HG02943 (cell line): Measurements from ENCODE around the gene GMDS.

Experiments used
- ATAC-seq: cut with Tn5 transposase; IDR thresholded peaks from one replicate; pipeline ENCODE4 v1.9.1; 2021; ENCODE audit warnings: mild to moderate bottlenecking, low read depth, moderate library complexity; ENCODE audit not compliant: unreplicated experiment

Gene GMDS

GRCh38 chr6:1737463-1738311 lies 507.7 kb downstream of the GMDS start:
- no peak for ATAC-seq

GRCh38 chr6:1736346-1737105 lies 508.9 kb downstream of the GMDS start:
- ATAC-seq: no peak

- no peak for ATAC-seq
Measured at GRCh38 chr6:1735239-1735803, 510.1 kb downstream of the GMDS start.

- ATAC-seq: no peak
Measured at GRCh38 chr6:1730882-1731281, 514.5 kb downstream of the GMDS start.

- no peak for ATAC-seq
Measured at GRCh38 chr6:1729750-1730140, 515.7 kb downstream of the GMDS start.

- no peak for ATAC-seq
Measured at GRCh38 chr6:1729133-1729749, 516.2 kb downstream of the GMDS start.

GRCh38 chr6:1726341-1726768 lies 519.0 kb downstream of the GMDS start:
- ATAC-seq: no peak

- ATAC-seq: no peak
Measured at GRCh38 chr6:1724616-1725015, 520.8 kb downstream of the GMDS start.

- ATAC-seq: no peak
Measured at GRCh38 chr6:1724124-1724523, 521.3 kb downstream of the GMDS start.

- no peak for ATAC-seq
Measured at GRCh38 chr6:1722801-1723200, 522.6 kb downstream of the GMDS start.

GRCh38 chr6:1720620-1721322 lies 524.6 kb downstream of the GMDS start:
- ATAC-seq: no peak

GRCh38 chr6:1719922-1720321 lies 525.5 kb downstream of the GMDS start:
- ATAC-seq: no peak

- no peak for ATAC-seq
Measured at GRCh38 chr6:1716868-1717267, 528.5 kb downstream of the GMDS start.

GRCh38 chr6:1716396-1716795 lies 529.0 kb downstream of the GMDS start:
- ATAC-seq: no peak

- no peak for ATAC-seq
Measured at GRCh38 chr6:1715336-1715735, 530.1 kb downstream of the GMDS start.

- no peak for ATAC-seq
Measured at GRCh38 chr6:1714654-1715053, 530.8 kb downstream of the GMDS start.

- no peak for ATAC-seq
Measured at GRCh38 chr6:1713016-1713600, 532.3 kb downstream of the GMDS start.

GRCh38 chr6:1712451-1712850 lies 533.0 kb downstream of the GMDS start:
- ATAC-seq: no peak

GRCh38 chr6:1711136-1711535 lies 534.3 kb downstream of the GMDS start:
- ATAC-seq: no peak

- no peak for ATAC-seq
Measured at GRCh38 chr6:1709234-1709641, 536.2 kb downstream of the GMDS start.
